Smooth muscle cell (in vitro differentiated cells): Measurements from ENCODE around the gene MFGE8. TPM values are rescaled to one million over a fixed set of nuclear protein-coding genes. Genes with fewer than 3 reads are reported as not detected.

ENCODE experiments used
- DNase-seq: peaks from one replicate; lab custom pipeline; 2025; ENCODE audit not compliant: unreplicated experiment; lab: John Stamatoyannopoulos, UW
- H2AFZ ChIP-seq: fragments of 200-600 bp; sonication (generic); 2 replicates; pipeline ENCODE4 v1.6.0; 2016; ENCODE audit warnings: antibody characterized with exemption, low read depth, mild to moderate bottlenecking
- H3F3A ChIP-seq: fragments of 200-600 bp; sonication (generic); 2 replicates; pipeline ENCODE4 v1.6.0; 2017; ENCODE audit warnings: antibody characterized with exemption, low read depth
- H3K27ac ChIP-seq: fragments of 200-600 bp; sonication (generic); 2 replicates; pipeline ENCODE4 v1.5.1; 2016; ENCODE audit warnings: low read depth, mild to moderate bottlenecking
- H3K27me3 ChIP-seq: fragments of 200-600 bp; sonication (generic); 2 replicates; pipeline ENCODE4 v1.6.1; 2016; ENCODE audit warnings: low read depth, mild to moderate bottlenecking
- H3K36me3 ChIP-seq: fragments of 200-600 bp; sonication (generic); 2 replicates; pipeline ENCODE4 v1.5.1; 2016; ENCODE audit warnings: low read depth
- H3K4me1 ChIP-seq: fragments of 200-600 bp; sonication (generic); 2 replicates; pipeline ENCODE4 v1.5.1; 2016; ENCODE audit warnings: low read depth
- H3K4me2 ChIP-seq: fragments of 200-600 bp; sonication (generic); 2 replicates; pipeline ENCODE4 v1.6.0; 2016; ENCODE audit warnings: mild to moderate bottlenecking
- H3K4me3 ChIP-seq: fragments of 200-600 bp; sonication (generic); 2 replicates; pipeline ENCODE4 v1.5.1; 2016; ENCODE audit warnings: mild to moderate bottlenecking
- H3K79me2 ChIP-seq: fragments of 200-600 bp; sonication (generic); 2 replicates; pipeline ENCODE4 v1.6.0; 2016; ENCODE audit warnings: low read depth, mild to moderate bottlenecking
- H3K9ac ChIP-seq: fragments of 200-600 bp; sonication (generic); 2 replicates; pipeline ENCODE4 v1.6.0; 2016; ENCODE audit warnings: low read depth
- H3K9me3 ChIP-seq: fragments of 200-600 bp; sonication (generic); replicated peaks from 2 replicates; pipeline ENCODE4 v1.5.1; 2016; ENCODE audit warnings: low read depth
- H4K20me1 ChIP-seq: fragments of 200-600 bp; sonication (generic); 2 replicates; pipeline ENCODE4 v1.6.0; 2016; ENCODE audit warnings: low read depth
- WGBS: methylation state at CpG from one replicate; pipeline ENCODE4 v1.1.7; 2016; ENCODE audit warnings: low lambda C conversion rate; 5-methylcytosine and 5-hydroxymethylcytosine counted together
- polyA plus RNA-seq: library from polyadenylated mRNA; unstranded; fragments of >200 nt; fragmentation: Nextera tagmentation; extraction: Ambion mirVana; gene quantifications from 2 replicates; pipeline ENCODE4 v1.2.1, GENCODE V29; 2016
- total RNA-seq: library from RNA; depleted of rRNA; stranded (reverse); fragments of >200 nt; gene quantifications from 2 replicates; pipeline ENCODE4 v1.2.3, GENCODE V29; 2014
- TF ChIP-seq, protein P1 (sequence below): fragments of 200-600 bp; sonication (generic); IDR thresholded peaks from 2 replicates; pipeline ENCODE4 v1.5.1; 2017; ENCODE audit warnings: borderline replicate concordance, mild to moderate bottlenecking, antibody characterized with exemption; ENCODE audit not compliant: insufficient read depth, poor library complexity, severe bottlenecking

Gene MFGE8
- total and polyA plus RNA-seq, 2 experiments from 2014 or later, result 185 to 237 TPM

DNA sequence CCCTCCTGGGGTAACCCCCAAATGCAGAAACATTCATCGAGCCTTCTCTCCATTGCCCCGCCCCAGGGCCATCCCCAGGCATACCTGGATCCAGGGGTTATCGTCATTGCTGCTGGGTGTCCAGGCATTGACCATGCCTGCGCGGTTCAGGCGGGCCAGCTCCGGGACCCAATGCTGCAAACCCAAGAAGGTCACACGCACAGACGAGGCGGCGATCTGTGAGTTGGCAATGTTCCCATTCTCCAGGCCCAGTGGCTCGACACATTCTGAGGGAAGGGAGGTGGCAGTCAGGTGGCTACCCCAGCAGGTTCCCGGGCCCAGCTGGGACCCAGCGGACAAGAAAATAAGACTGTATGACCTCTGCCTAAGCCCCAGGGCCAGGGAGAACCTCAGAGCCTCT is 6.1 kb downstream of the MFGE8 start:
- peaks cover 15% of the 10 kb centered on the region for H3K4me1 ChIP-seq
- DNase-seq, result no peak
- no peaks in the 10 kb centered on the region for H3K9me3 ChIP-seq
- no peak overlapping the region for H3K4me2 ChIP-seq
- no peak overlapping the region for H3K27ac ChIP-seq
- no peaks in the 10 kb centered on the region for H3K27me3 ChIP-seq
- TF ChIP-seq, protein P1, sequence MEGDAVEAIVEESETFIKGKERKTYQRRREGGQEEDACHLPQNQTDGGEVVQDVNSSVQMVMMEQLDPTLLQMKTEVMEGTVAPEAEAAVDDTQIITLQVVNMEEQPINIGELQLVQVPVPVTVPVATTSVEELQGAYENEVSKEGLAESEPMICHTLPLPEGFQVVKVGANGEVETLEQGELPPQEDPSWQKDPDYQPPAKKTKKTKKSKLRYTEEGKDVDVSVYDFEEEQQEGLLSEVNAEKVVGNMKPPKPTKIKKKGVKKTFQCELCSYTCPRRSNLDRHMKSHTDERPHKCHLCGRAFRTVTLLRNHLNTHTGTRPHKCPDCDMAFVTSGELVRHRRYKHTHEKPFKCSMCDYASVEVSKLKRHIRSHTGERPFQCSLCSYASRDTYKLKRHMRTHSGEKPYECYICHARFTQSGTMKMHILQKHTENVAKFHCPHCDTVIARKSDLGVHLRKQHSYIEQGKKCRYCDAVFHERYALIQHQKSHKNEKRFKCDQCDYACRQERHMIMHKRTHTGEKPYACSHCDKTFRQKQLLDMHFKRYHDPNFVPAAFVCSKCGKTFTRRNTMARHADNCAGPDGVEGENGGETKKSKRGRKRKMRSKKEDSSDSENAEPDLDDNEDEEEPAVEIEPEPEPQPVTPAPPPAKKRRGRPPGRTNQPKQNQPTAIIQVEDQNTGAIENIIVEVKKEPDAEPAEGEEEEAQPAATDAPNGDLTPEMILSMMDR, result no peak
- no peaks in the 10 kb centered on the region for H3F3A ChIP-seq
- no peak overlapping the region for H3K4me3 ChIP-seq
- H4K20me1 ChIP-seq, result peaks cover 97% of the 10 kb centered on the region
- H3K9ac ChIP-seq, result no peak overlapping the region
- H3K79me2 ChIP-seq, result peaks cover 22% of the 10 kb centered on the region
- no peak overlapping the region for H2AFZ ChIP-seq
- 89% methylated on average over 14 of the region's 14 CpGs for WGBS
- no peaks in the 10 kb centered on the region for H3K36me3 ChIP-seq

DNA sequence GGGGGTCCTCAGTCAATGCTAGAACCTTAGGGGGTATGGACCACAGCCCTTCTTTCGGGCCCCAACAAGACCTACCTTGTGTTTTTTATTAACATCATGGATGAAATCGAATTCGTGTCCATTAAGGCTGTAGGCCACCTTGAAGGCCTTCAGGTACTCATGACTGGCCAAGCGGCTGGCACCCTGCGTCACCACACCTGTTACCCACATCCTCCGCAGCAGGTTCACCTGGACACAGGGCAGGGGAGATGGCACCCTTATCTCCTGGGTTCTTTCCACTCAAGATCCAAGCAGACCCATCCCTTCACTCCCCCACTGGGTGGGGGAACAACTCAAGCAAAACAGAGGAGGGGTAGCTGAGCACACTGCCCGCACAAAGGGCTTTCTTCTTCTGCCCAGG is 6.6 kb downstream of the MFGE8 start:
- Histone ChIP-seq H3K4me1 (peaks cover 13% of the 10 kb centered on the region), H3K79me2 (peaks cover 21% of the 10 kb centered on the region), H4K20me1 (peaks cover 96% of the 10 kb centered on the region), H3K36me3 (no peaks in the 10 kb centered on the region), H3K9ac (no peak overlapping the region), H2AFZ (no peak overlapping the region), H3K9me3 (no peaks in the 10 kb centered on the region), H3K4me2 (no peak overlapping the region), H3F3A (no peaks in the 10 kb centered on the region), H3K27me3 (no peaks in the 10 kb centered on the region), H3K27ac (no peak overlapping the region), H3K4me3 (no peak overlapping the region)
- WGBS, result 96% methylated on average over 7 of the region's 7 CpGs
- TF ChIP-seq, protein P1, result no peak
- no peak for DNase-seq

DNA sequence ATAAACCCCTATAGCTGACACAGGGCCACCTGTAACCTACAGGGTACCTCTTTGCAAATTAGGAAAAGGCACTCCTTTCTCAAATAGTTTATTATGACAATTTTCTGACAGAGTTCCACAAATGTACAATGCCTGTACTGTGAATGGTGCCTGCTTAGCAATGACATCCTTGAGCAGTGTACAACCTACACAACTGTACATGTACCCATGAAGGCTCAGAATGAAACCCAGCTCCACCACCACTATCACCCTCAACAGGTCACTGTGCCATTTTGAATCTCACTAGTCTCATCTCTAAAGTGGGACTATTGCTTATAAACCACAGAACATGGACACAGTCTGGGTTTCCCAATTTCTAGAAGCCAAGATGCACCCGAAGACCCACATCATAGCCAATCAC is 7.0 kb downstream of the MFGE8 start:
- H3K4me2 ChIP-seq, result no peak overlapping the region
- H3K27ac ChIP-seq, result no peak overlapping the region
- DNase-seq, result no peak
- WGBS, result 80% methylated on average over 1 of the region's 1 CpG
- no peaks in the 10 kb centered on the region for H3K9me3 ChIP-seq
- H3K27me3 ChIP-seq, result no peaks in the 10 kb centered on the region
- peaks cover 17% of the 10 kb centered on the region for H3K79me2 ChIP-seq
- TF ChIP-seq, protein P1, result no peak
- no peak overlapping the region for H3K4me3 ChIP-seq
- H2AFZ ChIP-seq, result no peak overlapping the region
- H3K36me3 ChIP-seq, result no peaks in the 10 kb centered on the region
- peaks cover 91% of the 10 kb centered on the region for H4K20me1 ChIP-seq
- no peak overlapping the region for H3K9ac ChIP-seq
- H3K4me1 ChIP-seq, result peaks cover 9% of the 10 kb centered on the region
- no peaks in the 10 kb centered on the region for H3F3A ChIP-seq

DNA sequence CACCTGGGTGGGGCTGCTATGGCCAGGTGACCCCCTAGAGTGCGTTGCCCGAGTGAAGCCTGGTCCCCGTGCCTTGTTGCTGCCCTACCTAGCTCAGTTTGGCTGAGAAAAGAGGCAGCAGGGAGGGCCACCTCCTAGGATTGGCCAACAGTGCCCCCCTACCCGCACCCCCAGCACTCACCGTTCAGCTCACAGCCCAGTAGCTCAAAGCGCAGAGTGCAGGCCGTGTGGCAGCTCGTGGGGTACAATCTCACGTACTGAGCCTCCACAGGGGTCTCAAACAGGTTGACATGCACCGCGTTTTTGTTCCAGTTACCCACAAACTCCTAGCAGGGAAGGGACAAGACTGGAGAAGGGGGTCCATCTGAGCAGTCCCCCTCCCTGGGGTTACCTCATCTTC is 7.6 kb downstream of the MFGE8 start:
- Histone ChIP-seq H3K9ac (no peak overlapping the region), H3K36me3 (no peaks in the 10 kb centered on the region), H3F3A (no peaks in the 10 kb centered on the region), H3K4me3 (no peak overlapping the region), H2AFZ (no peak overlapping the region), H3K9me3 (no peaks in the 10 kb centered on the region), H3K4me2 (no peak overlapping the region), H3K27ac (no peak overlapping the region), H3K4me1 (peaks cover 4% of the 10 kb centered on the region), H3K27me3 (no peaks in the 10 kb centered on the region), H4K20me1 (peaks cover 86% of the 10 kb centered on the region), H3K79me2 (peaks cover 12% of the 10 kb centered on the region)
- TF ChIP-seq, protein P1, result no peak
- 95% methylated on average over 11 of the region's 11 CpGs for WGBS
- DNase-seq, result no peak
